ENCODE data around the gene ZGPAT. TPM values are rescaled to one million over a fixed set of nuclear protein-coding genes. Genes with fewer than 3 reads are reported as not detected.
"Not testable (repeated sequence)": the region's sequence is repeated elsewhere in the genome, so short reads cannot be mapped to it uniquely, and the experiment has no call there.

The ZGPAT gene
- total and polyA plus RNA-seq, 2 donors (not counting 1 experiment from before 2014, with no cell fraction given), result 46.1 to 62.1 TPM

- Histone ChIP-seq H3K9ac (ENCODE audit: low read length) (no peak overlapping the region), H3K27ac (ENCODE audit: low read length in 2 of 2) (no peak overlapping the region), H3K4me1 (ENCODE audit: control insufficient read depth in 2 of 2, insufficient read depth in 2 of 2, low read length in 2 of 2) (no peaks in the 10 kb centered on the region), H3K4me3 (ENCODE audit: control extremely low read depth in 1 of 5, extremely low read depth in 1 of 5, insufficient read depth in 1 of 5, low read depth in 2 of 5, low read length in 4 of 5) (no peak overlapping the region), H4K20me1 (ENCODE audit: control insufficient read depth, insufficient read depth, low read length, poor library complexity, severe bottlenecking) (peaks cover 54% of the 10 kb centered on the region), H3K9me3 (ENCODE audit: control extremely low read depth in 1 of 3, control insufficient read depth in 2 of 3, insufficient read depth in 1 of 3, low read length in 2 of 3) (peaks cover 1 to 28% (median 13%) of the 10 kb centered on the region in 3 donors), H3K36me3 (replicated peaks in 1 of 2; ENCODE audit: control extremely low read depth in 1 of 2, control insufficient read depth in 1 of 2, extremely low read depth in 1 of 2, insufficient read depth in 2 of 2, low read length in 1 of 2) (peaks cover 3 to 43% of the 10 kb centered on the region in 2 experiments), H3K27me3 (replicated peaks in 1 of 4; ENCODE audit: control extremely low read depth in 1 of 4, control insufficient read depth in 3 of 4, insufficient read depth in 4 of 4, low read length in 3 of 4) (no peaks in the 10 kb centered on the region), H3K79me2 (ENCODE audit: control insufficient read depth, insufficient read depth, low read length) (peaks cover 91% of the 10 kb centered on the region), H2AFZ (ENCODE audit: insufficient read depth, low read depth, low read length, poor library complexity, severe bottlenecking) (no peak overlapping the region), H3K4me2 (replicated peaks; ENCODE audit: low read depth, low read length, poor library complexity, severe bottlenecking) (no peak overlapping the region)
- Mint-ChIP-seq H3K9me3 (ENCODE audit: insufficient read depth) (peaks cover 4% of the 10 kb centered on the region), H3K4me3 (no peak overlapping the region), H3K27ac (no peak overlapping the region), H3K4me1 (peaks cover 19% of the 10 kb centered on the region), H3K27me3 (no peaks in the 10 kb centered on the region)
- CTCF ChIA-PET, result no interaction called here
- intact Hi-C loops (cut with micrococcal nuclease), result no loop called here
- POLR2A ChIA-PET, result no interaction called here
- WGBS (ENCODE audit: insufficient coverage), result 93% methylated on average over 2 of the region's 5 CpGs
- no peak for TF ChIP-seq EZH2 (IDR thresholded peaks at IDR 0.05; ENCODE audit: borderline replicate concordance, insufficient read depth, low read depth, low read length, poor library complexity, severe bottlenecking)
- TF ChIP-seq CTCF (IDR thresholded peaks at IDR 0.05), result no peak
- ATAC-seq (ENCODE audit: low read depth), result no peak
- no peak for DNase-seq
Observed at GRCh38 chr20:63714858-63715257, 7.0 kb downstream of the ZGPAT start.

- intact Hi-C loops (cut with micrococcal nuclease), result no loop called here
- no peaks in the 10 kb centered on the region for H3K4me1 ChIP-seq (ENCODE audit: control insufficient read depth in 2 of 2, insufficient read depth in 2 of 2, low read length in 2 of 2)
- no peak overlapping the region for H3K4me3 Mint-ChIP-seq
- H3K27me3 Mint-ChIP-seq, result no peaks in the 10 kb centered on the region
- WGBS (ENCODE audit: insufficient coverage), result no CpG with 5 or more reads among the region's 2 CpGs
- no peak overlapping the region for H2AFZ ChIP-seq (ENCODE audit: insufficient read depth, low read depth, low read length, poor library complexity, severe bottlenecking)
- peaks cover 2 to 26% (median 13%) of the 10 kb centered on the region in 3 donors for H3K9me3 ChIP-seq (ENCODE audit: control extremely low read depth in 1 of 3, control insufficient read depth in 2 of 3, insufficient read depth in 1 of 3, low read length in 2 of 3)
- H3K27ac ChIP-seq (ENCODE audit: low read length in 2 of 2), result no peak overlapping the region
- DNase-seq (no peak), ATAC-seq (ENCODE audit: low read depth) (no peak)
- peaks cover 4% of the 10 kb centered on the region for H3K9me3 Mint-ChIP-seq (ENCODE audit: insufficient read depth)
- no peaks in the 10 kb centered on the region for H3K27me3 ChIP-seq (replicated peaks in 1 of 4; ENCODE audit: control extremely low read depth in 1 of 4, control insufficient read depth in 3 of 4, insufficient read depth in 4 of 4, low read length in 3 of 4)
- no peak for TF ChIP-seq CTCF (IDR thresholded peaks at IDR 0.05)
- no peak for TF ChIP-seq EZH2 (IDR thresholded peaks at IDR 0.05; ENCODE audit: borderline replicate concordance, insufficient read depth, low read depth, low read length, poor library complexity, severe bottlenecking)
- H3K4me2 ChIP-seq (replicated peaks; ENCODE audit: low read depth, low read length, poor library complexity, severe bottlenecking), result no peak overlapping the region
- ChIA-PET POLR2A (interaction anchor here (0.7 kb wide), 1 partner anchor 294 kb away, joined by 3 read pairs; no protein-coding TSS in a partner anchor), CTCF (interaction anchor here (0.6 to 1.1 kb wide), 3 partner anchors 13 to 255 kb away, joined by 3 to 4 read pairs (median 3); no protein-coding TSS in a partner anchor)
- H3K9ac ChIP-seq (ENCODE audit: low read length), result no peak overlapping the region
- H3K36me3 ChIP-seq (replicated peaks in 1 of 2; ENCODE audit: control extremely low read depth in 1 of 2, control insufficient read depth in 1 of 2, extremely low read depth in 1 of 2, insufficient read depth in 2 of 2, low read length in 1 of 2), result peaks cover 3 to 38% of the 10 kb centered on the region in 2 experiments
- H4K20me1 ChIP-seq (ENCODE audit: control insufficient read depth, insufficient read depth, low read length, poor library complexity, severe bottlenecking), result peaks cover 55% of the 10 kb centered on the region
- H3K79me2 ChIP-seq (ENCODE audit: control insufficient read depth, insufficient read depth, low read length), result peaks cover 85% of the 10 kb centered on the region
- H3K4me1 Mint-ChIP-seq, result peaks cover 4% of the 10 kb centered on the region
- H3K4me3 ChIP-seq (ENCODE audit: control extremely low read depth in 1 of 5, extremely low read depth in 1 of 5, insufficient read depth in 1 of 5, low read depth in 2 of 5, low read length in 4 of 5), result no peak overlapping the region
- no peak overlapping the region for H3K27ac Mint-ChIP-seq
Observed at GRCh38 chr20:63718996-63719395, 11.2 kb downstream of the ZGPAT start.

GRCh38 chr20:63722967-63723622 lies 15.3 kb downstream of the ZGPAT start:
- WGBS (ENCODE audit: insufficient coverage), result 97% methylated on average over 2 of the region's 2 CpGs
- DNase-seq; H3K4me3 ChIP-seq (ENCODE audit: control extremely low read depth in 1 of 5, extremely low read depth in 1 of 5, insufficient read depth in 1 of 5, low read depth in 2 of 5, low read length in 4 of 5); H3K27me3 ChIP-seq (replicated peaks in 1 of 4; ENCODE audit: control extremely low read depth in 1 of 4, control insufficient read depth in 3 of 4, insufficient read depth in 4 of 4, low read length in 3 of 4); ATAC-seq (ENCODE audit: low read depth); intact Hi-C loops (cut with micrococcal nuclease); H3K4me1 Mint-ChIP-seq; H3K4me2 ChIP-seq (replicated peaks; ENCODE audit: low read depth, low read length, poor library complexity, severe bottlenecking); H2AFZ ChIP-seq (ENCODE audit: insufficient read depth, low read depth, low read length, poor library complexity, severe bottlenecking); POLR2A ChIA-PET; H3K27ac Mint-ChIP-seq; H3K9me3 Mint-ChIP-seq (ENCODE audit: insufficient read depth); H3K27me3 Mint-ChIP-seq; H3K9ac ChIP-seq (ENCODE audit: low read length); H3K4me3 Mint-ChIP-seq; H3K27ac ChIP-seq (ENCODE audit: low read length in 2 of 2): not testable (repeated sequence)
- peaks cover 35% of the 10 kb centered on the region for H4K20me1 ChIP-seq (ENCODE audit: control insufficient read depth, insufficient read depth, low read length, poor library complexity, severe bottlenecking)
- peaks cover 10 to 12% of the 10 kb centered on the region in 2 donors for H3K4me1 ChIP-seq (ENCODE audit: control insufficient read depth in 2 of 2, insufficient read depth in 2 of 2, low read length in 2 of 2)
- CTCF ChIA-PET, result interaction anchor here (0.6 kb wide), 1 partner anchor 312 kb away, joined by 3 read pairs; no protein-coding TSS in a partner anchor
- peaks cover 6 to 20% of the 10 kb centered on the region in 2 experiments for H3K36me3 ChIP-seq (replicated peaks in 1 of 2; ENCODE audit: control extremely low read depth in 1 of 2, control insufficient read depth in 1 of 2, extremely low read depth in 1 of 2, insufficient read depth in 2 of 2, low read length in 1 of 2)
- H3K9me3 ChIP-seq (ENCODE audit: control extremely low read depth in 1 of 3, control insufficient read depth in 2 of 3, insufficient read depth in 1 of 3, low read length in 2 of 3), result peaks cover 2 to 31% (median 13%) of the 10 kb centered on the region in 3 donors
- peaks cover 80% of the 10 kb centered on the region for H3K79me2 ChIP-seq (ENCODE audit: control insufficient read depth, insufficient read depth, low read length)
